ENCODE measurements around the gene PRRT3.

The PRRT3 gene

GRCh38 chr3:9948586-9948985 is 3.6 kb downstream of the PRRT3 start:
- Histone ChIP-seq H3K4me3 (ENCODE audit: insufficient read depth, low read length, poor library complexity, severe bottlenecking) (no peak overlapping the region), H4K20me1 (ENCODE audit: low read depth, low read length) (no peaks in the 10 kb centered on the region), H3K4me2 (ENCODE audit: low read depth, low read length, poor library complexity, severe bottlenecking) (no peak overlapping the region), H3K9ac (ENCODE audit: low read length) (no peak overlapping the region), H3F3A (ENCODE audit: insufficient read depth) (no peaks in the 10 kb centered on the region), H2AFZ (ENCODE audit: low read depth, low read length, severe bottlenecking) (no peak overlapping the region), H3K36me3 (ENCODE audit: low read length) (no peaks in the 10 kb centered on the region), H3K9me2 (replicated peaks; ENCODE audit: insufficient read depth, low read length) (no peaks in the 10 kb centered on the region), H3K27ac (ENCODE audit: low read depth, low read length) (no peak overlapping the region), H3K27me3 (ENCODE audit: low read length) (no peaks in the 10 kb centered on the region), H3K79me2 (ENCODE audit: insufficient read depth, low read length) (no peaks in the 10 kb centered on the region), H3K9me3 (ENCODE audit: insufficient read depth, low read length) (no peaks in the 10 kb centered on the region)
- TF ChIP-seq EZH2phosphoT487 (conservative IDR thresholded peaks at IDR 0.05; ENCODE audit: low read length) (no peak), CTCF (IDR thresholded peaks at IDR 0.05; ENCODE audit: insufficient read depth, low read length, poor library complexity, severe bottlenecking) (no peak)

- H3F3A ChIP-seq (ENCODE audit: insufficient read depth), result no peaks in the 10 kb centered on the region
- no peaks in the 10 kb centered on the region for H3K79me2 ChIP-seq (ENCODE audit: insufficient read depth, low read length)
- no peaks in the 10 kb centered on the region for H3K9me2 ChIP-seq (replicated peaks; ENCODE audit: insufficient read depth, low read length)
- H3K9me3 ChIP-seq (ENCODE audit: insufficient read depth, low read length), result no peaks in the 10 kb centered on the region
- no peaks in the 10 kb centered on the region for H4K20me1 ChIP-seq (ENCODE audit: low read depth, low read length)
- H2AFZ ChIP-seq (ENCODE audit: low read depth, low read length, severe bottlenecking), result no peak overlapping the region
- TF ChIP-seq CTCF (IDR thresholded peaks at IDR 0.05; ENCODE audit: insufficient read depth, low read length, poor library complexity, severe bottlenecking) (no peak), EZH2phosphoT487 (conservative IDR thresholded peaks at IDR 0.05; ENCODE audit: low read length) (no peak)
- no peak overlapping the region for H3K27ac ChIP-seq (ENCODE audit: low read depth, low read length)
- no peak overlapping the region for H3K9ac ChIP-seq (ENCODE audit: low read length)
- no peak overlapping the region for H3K4me3 ChIP-seq (ENCODE audit: insufficient read depth, low read length, poor library complexity, severe bottlenecking)
- H3K27me3 ChIP-seq (ENCODE audit: low read length), result no peaks in the 10 kb centered on the region
- H3K4me2 ChIP-seq (ENCODE audit: low read depth, low read length, poor library complexity, severe bottlenecking), result no peak overlapping the region
- no peaks in the 10 kb centered on the region for H3K36me3 ChIP-seq (ENCODE audit: low read length)
Measured at GRCh38 chr3:9947025-9947995, 4.9 kb downstream of the PRRT3 start.

GRCh38 chr3:9946112-9947024 is 5.8 kb downstream of the PRRT3 start:
- peak overlapping the region; percentile 61 for H3K9ac ChIP-seq (ENCODE audit: low read length)
- H3K27me3 ChIP-seq (ENCODE audit: low read length), result no peaks in the 10 kb centered on the region
- H3K4me2 ChIP-seq (ENCODE audit: low read depth, low read length, poor library complexity, severe bottlenecking), result peak overlapping the region; percentile 50
- TF ChIP-seq EZH2phosphoT487 (conservative IDR thresholded peaks at IDR 0.05; ENCODE audit: low read length) (no peak), CTCF (IDR thresholded peaks at IDR 0.05; ENCODE audit: insufficient read depth, low read length, poor library complexity, severe bottlenecking) (peak; percentile 31)
- H3K79me2 ChIP-seq (ENCODE audit: insufficient read depth, low read length), result no peaks in the 10 kb centered on the region
- H3K9me3 ChIP-seq (ENCODE audit: insufficient read depth, low read length), result no peaks in the 10 kb centered on the region
- peak overlapping the region; percentile 61 for H2AFZ ChIP-seq (ENCODE audit: low read depth, low read length, severe bottlenecking)
- no peaks in the 10 kb centered on the region for H4K20me1 ChIP-seq (ENCODE audit: low read depth, low read length)
- no peaks in the 10 kb centered on the region for H3K36me3 ChIP-seq (ENCODE audit: low read length)
- H3K4me3 ChIP-seq (ENCODE audit: insufficient read depth, low read length, poor library complexity, severe bottlenecking), result peak overlapping the region; percentile 55
- H3K27ac ChIP-seq (ENCODE audit: low read depth, low read length), result no peak overlapping the region
- no peaks in the 10 kb centered on the region for H3K9me2 ChIP-seq (replicated peaks; ENCODE audit: insufficient read depth, low read length)
- no peaks in the 10 kb centered on the region for H3F3A ChIP-seq (ENCODE audit: insufficient read depth)
